H1 (cell line): ENCODE data around the gene HMCN1. TPM values are rescaled to one million over a fixed set of nuclear protein-coding genes. Genes with fewer than 3 reads are reported as not detected.

Experiments
- FOSL1 ChIP-seq: IDR thresholded peaks from 2 replicates; pipeline ENCODE4 v1.6.1; 2011; ENCODE audit warnings: mild to moderate bottlenecking, low read depth, low read length, moderate library complexity; ENCODE audit not compliant: insufficient read depth
- SP4 ChIP-seq: IDR thresholded peaks from 2 replicates; pipeline ENCODE4 v1.6.1; 2012; ENCODE audit warnings: low read length, inconsistent platforms
- TBP ChIP-seq: IDR thresholded peaks from 2 replicates; pipeline ENCODE4 v1.6.1; 2011; ENCODE audit warnings: low read depth, low read length, improper control_type of control experiment
- polyA plus RNA-seq, 7 experiments: library from polyadenylated mRNA; depleted of rRNA in 3 of 7; stranded (reverse) in 5 of 7; unstranded in 2 of 7; fragments of >200 nt in 5 of 7; fragments of 200-250 nt in 2 of 7; gene quantifications; 1 replicate in 5 of 7; 2 replicates in 1 of 7; 4 replicates in 1 of 7; pipeline versions ENCODE4 v1.2.1 to v1.2.3, GENCODE V29; 2011 to 2013; ENCODE audit warnings: missing spikeins in 2 of 7, mixed read lengths in 2 of 7
- total RNA-seq: library from RNA; stranded (reverse); fragmentation: NEBNext Ultra II Directional; extraction: Animal tissue kit (Norgen Biotek cat#: 25700); gene quantifications from 2 replicates; pipeline ENCODE4 v1.2.1, GENCODE V29; 2021
- TF ChIP-seq, protein P1 (sequence below): fragments of 300-600 bp; sonication (generic); IDR thresholded peaks from 2 replicates; pipeline ENCODE4 v1.7.1; 2012; ENCODE audit warnings: low read length, moderate library complexity, mild to moderate bottlenecking, inconsistent platforms; ENCODE audit not compliant: insufficient replicate concordance

The HMCN1 gene
- total and polyA plus RNA-seq, 2 of the 8 experiments (the other 6 are each of a cell fraction or from before 2014, with no cell fraction given) = 13.8 to 14.6 TPM

DNA sequence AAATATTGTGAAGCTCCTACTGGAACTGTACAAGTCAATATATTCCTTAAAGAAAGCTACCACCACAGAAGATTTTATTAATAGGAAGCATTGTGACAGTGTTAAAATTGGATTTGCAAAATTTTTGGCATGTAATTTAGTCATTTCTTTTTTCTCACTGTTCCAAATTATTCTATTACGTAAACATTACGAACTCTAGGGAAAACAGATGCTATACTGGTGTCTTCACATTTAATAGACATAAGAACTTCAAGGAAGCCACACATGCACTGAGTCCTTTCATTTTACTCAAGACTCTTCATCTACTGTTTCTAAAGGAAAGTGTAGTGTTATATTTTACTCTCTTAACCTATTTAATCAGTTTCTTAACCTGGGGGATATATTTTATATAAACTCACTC lies 135.4 kb downstream of the HMCN1 start (continued):
- TF ChIP-seq, protein P1, sequence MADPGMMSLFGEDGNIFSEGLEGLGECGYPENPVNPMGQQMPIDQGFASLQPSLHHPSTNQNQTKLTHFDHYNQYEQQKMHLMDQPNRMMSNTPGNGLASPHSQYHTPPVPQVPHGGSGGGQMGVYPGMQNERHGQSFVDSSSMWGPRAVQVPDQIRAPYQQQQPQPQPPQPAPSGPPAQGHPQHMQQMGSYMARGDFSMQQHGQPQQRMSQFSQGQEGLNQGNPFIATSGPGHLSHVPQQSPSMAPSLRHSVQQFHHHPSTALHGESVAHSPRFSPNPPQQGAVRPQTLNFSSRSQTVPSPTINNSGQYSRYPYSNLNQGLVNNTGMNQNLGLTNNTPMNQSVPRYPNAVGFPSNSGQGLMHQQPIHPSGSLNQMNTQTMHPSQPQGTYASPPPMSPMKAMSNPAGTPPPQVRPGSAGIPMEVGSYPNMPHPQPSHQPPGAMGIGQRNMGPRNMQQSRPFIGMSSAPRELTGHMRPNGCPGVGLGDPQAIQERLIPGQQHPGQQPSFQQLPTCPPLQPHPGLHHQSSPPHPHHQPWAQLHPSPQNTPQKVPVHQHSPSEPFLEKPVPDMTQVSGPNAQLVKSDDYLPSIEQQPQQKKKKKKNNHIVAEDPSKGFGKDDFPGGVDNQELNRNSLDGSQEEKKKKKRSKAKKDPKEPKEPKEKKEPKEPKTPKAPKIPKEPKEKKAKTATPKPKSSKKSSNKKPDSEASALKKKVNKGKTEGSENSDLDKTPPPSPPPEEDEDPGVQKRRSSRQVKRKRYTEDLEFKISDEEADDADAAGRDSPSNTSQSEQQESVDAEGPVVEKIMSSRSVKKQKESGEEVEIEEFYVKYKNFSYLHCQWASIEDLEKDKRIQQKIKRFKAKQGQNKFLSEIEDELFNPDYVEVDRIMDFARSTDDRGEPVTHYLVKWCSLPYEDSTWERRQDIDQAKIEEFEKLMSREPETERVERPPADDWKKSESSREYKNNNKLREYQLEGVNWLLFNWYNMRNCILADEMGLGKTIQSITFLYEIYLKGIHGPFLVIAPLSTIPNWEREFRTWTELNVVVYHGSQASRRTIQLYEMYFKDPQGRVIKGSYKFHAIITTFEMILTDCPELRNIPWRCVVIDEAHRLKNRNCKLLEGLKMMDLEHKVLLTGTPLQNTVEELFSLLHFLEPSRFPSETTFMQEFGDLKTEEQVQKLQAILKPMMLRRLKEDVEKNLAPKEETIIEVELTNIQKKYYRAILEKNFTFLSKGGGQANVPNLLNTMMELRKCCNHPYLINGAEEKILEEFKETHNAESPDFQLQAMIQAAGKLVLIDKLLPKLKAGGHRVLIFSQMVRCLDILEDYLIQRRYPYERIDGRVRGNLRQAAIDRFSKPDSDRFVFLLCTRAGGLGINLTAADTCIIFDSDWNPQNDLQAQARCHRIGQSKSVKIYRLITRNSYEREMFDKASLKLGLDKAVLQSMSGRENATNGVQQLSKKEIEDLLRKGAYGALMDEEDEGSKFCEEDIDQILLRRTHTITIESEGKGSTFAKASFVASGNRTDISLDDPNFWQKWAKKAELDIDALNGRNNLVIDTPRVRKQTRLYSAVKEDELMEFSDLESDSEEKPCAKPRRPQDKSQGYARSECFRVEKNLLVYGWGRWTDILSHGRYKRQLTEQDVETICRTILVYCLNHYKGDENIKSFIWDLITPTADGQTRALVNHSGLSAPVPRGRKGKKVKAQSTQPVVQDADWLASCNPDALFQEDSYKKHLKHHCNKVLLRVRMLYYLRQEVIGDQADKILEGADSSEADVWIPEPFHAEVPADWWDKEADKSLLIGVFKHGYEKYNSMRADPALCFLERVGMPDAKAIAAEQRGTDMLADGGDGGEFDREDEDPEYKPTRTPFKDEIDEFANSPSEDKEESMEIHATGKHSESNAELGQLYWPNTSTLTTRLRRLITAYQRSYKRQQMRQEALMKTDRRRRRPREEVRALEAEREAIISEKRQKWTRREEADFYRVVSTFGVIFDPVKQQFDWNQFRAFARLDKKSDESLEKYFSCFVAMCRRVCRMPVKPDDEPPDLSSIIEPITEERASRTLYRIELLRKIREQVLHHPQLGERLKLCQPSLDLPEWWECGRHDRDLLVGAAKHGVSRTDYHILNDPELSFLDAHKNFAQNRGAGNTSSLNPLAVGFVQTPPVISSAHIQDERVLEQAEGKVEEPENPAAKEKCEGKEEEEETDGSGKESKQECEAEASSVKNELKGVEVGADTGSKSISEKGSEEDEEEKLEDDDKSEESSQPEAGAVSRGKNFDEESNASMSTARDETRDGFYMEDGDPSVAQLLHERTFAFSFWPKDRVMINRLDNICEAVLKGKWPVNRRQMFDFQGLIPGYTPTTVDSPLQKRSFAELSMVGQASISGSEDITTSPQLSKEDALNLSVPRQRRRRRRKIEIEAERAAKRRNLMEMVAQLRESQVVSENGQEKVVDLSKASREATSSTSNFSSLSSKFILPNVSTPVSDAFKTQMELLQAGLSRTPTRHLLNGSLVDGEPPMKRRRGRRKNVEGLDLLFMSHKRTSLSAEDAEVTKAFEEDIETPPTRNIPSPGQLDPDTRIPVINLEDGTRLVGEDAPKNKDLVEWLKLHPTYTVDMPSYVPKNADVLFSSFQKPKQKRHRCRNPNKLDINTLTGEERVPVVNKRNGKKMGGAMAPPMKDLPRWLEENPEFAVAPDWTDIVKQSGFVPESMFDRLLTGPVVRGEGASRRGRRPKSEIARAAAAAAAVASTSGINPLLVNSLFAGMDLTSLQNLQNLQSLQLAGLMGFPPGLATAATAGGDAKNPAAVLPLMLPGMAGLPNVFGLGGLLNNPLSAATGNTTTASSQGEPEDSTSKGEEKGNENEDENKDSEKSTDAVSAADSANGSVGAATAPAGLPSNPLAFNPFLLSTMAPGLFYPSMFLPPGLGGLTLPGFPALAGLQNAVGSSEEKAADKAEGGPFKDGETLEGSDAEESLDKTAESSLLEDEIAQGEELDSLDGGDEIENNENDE = no peak
- TF ChIP-seq SP4 (no peak), TBP (no peak), FOSL1 (no peak)
